DMS79 treated with DMSO at 0.1 percent for 48 hours (cell line): ENCODE results near the gene PTPRM.
"Not testable (repeated sequence)": the region's sequence is repeated elsewhere in the genome, so short reads cannot be mapped to it uniquely, and the experiment has no call there.

ENCODE experiments used
- DNase-seq: peaks from one replicate; lab custom pipeline; 2025; lab: John Stamatoyannopoulos, UW

The PTPRM gene

DNA sequence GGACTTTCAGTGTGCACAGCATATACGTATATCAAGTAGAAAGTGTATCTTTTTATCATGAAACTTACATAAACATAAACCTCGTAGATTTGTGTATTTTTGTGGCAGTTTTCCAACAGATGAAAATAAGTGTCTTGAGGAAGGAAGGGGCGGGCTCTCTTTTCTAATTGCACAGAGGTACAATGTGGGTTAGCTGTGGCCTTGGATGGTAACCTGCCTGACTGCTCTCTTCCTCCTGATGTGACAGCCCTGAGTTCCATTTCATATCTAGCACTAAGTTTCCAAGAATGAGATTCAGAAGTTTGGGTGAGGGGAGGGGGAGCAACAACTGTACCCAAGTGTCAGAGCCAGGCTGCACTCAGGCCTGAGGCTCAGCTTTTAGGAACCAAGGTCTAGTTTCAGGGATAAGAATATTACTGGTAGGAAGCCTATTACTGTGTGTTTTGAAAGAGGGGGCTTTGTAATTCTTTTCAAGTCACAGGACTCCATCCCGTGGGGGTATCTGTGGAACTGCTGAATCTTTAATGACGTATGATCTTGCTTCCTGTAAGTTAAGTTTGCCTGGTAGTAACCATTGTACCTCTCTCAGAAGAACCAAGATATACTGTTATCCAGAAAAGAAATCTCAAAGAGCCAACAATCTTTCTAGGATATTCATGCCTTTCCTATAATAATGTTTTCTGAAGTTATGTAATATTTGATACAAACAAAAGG lies 483.7 kb downstream of the PTPRM start:
- DNase-seq, result no peak

DNA sequence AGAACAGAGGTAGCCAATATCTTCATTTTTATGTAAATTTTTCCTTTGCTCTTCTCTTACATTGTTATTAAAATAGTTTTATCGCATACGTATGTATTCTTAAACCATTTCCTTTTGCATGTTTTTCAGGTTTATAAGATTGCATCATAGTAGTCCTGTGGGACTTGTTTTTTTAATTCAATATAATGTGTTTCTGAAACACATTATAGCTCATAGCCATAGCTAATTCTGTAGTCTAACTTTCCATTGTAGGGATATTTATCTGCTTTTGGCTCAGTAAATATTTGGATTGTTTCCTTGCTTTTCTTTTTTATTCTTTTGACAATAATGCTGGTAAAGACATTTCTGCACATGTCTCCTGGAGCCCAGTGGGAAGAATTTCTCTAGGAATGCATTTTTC lies 484.3 kb downstream of the PTPRM start:
- no peak for DNase-seq

DNA sequence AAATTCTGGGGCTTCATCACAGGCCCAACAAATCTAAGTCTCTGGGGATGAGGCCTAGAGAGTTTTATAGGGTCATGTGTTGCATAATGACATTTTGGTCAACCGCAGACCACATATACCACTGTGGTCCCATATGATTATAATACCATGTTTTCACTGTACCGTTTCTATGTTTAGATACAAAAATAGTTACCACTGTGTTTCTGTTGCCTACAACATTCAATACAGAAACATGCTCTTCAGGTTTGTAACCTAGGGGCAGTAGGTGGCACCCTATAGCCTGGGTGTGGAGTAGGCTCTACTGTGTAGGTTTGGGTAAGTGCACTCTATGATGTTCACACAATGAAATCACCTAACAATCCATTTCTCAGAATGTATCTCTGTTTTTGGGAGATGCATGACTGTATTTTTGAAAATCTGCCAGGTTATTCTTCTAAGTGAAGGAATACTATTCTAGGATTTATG lies 485.2 kb downstream of the PTPRM start:
- no peak for DNase-seq

DNA sequence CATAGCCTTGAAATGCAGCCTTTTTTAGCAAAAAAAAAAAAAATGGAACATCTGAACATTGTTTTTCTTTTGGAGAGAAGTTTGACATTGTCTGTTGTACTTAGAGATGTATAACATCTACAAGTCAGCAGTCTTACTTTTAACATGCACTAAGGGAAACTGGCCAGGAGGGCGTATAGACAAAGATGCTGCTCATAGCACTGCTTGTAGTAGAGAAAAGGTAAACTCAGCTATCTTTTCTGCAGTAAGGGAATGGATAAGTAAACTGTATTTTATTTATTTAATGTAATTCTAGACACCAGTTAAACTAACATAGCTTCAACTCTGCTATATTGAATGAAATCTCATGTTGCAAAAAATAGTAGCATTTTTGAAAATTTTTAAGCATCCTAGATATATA lies 489.6 kb downstream of the PTPRM start:
- DNase-seq, result no peak

DNA sequence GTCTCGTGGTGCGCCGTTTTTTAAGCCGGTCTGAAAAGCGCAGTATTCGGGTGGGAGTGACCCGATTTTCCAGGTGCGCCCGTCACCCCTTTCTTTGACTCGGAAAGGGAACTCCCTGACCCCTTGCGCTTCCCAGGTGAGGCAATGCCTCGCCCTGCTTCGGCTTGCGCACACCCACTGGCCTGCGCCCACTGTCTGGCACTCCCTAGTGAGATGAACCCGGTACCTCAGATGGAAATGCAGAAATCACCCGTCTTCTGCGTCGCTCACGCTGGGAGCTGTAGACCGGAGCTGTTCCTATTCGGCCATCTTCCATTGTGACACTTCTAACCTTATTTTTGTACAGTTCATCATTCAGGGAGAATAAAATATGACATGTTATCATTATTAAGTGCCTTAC lies 496.0 kb downstream of the PTPRM start:
- DNase-seq, result not testable (repeated sequence)

DNA sequence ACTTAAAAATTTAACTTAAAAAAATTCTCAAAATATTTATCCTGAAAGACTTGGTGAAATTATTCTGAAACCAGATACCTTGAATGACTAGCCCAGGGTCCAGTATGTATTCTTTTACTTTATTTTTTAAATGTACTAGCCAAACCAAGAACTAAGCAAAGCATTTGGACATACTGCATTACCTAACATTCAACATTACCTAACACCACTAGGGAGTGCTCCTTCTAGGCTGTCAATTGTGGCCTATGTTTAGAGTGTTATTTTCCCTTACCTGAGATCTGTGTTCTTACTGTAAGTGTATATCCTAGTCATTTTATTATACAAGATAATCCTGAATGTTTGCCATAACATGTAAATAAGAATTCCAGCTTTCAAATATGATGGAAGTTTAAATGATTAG lies 496.6 kb downstream of the PTPRM start:
- DNase-seq, result no peak

DNA sequence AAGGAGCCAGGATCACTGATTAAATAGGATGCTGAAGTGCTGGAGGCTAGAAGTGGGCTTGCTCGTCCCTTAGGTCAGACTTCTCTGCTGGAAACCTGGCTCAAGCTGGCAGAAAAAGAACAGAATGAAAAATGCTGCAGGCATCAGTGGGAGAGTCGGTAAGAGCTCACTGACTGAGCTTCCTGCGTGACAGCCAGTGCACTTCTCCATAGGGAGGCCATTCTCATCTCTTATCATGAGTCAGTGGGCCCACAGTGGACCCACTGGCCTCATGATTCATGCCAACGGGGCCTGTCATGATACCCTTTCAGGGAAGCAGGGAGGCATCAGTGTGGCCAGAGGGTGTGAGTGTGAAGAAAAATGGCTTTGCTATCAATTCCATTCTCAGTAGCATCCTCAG lies 498.2 kb downstream of the PTPRM start:
- no peak for DNase-seq

DNA sequence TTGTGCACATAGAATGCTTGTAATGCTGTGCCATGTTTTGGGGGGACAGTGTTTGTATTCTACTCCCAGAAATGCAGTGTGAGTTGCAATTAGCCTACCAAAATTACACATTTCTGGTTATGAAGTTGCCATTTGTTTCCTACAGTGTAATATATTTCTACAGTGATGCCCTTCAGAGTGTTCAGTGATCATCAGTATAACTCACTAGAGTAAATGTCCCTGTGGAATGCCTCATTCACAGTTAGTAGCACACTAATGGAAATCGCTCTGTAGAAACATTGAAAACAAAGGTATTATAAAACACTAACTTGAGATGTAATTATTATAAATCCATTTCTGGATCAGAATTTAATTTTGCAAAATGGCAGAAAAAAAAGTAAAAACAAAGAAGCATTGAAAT lies 498.7 kb downstream of the PTPRM start:
- DNase-seq, result no peak

DNA sequence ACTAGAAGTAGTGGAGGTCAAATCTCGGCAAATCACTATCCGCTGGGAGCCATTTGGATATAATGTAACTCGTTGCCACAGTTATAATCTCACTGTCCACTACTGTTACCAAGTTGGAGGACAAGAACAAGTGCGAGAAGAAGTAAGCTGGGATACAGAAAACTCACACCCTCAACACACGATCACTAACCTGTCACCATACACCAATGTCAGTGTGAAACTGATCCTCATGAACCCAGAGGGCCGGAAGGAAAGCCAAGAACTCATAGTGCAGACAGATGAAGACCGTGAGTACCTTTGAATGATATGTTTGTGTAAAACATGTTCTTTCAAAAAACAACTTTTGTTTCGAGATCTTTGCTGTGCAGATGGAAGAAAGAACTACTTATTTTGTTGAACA lies 502.6 kb downstream of the PTPRM start:
- no peak for DNase-seq

DNA sequence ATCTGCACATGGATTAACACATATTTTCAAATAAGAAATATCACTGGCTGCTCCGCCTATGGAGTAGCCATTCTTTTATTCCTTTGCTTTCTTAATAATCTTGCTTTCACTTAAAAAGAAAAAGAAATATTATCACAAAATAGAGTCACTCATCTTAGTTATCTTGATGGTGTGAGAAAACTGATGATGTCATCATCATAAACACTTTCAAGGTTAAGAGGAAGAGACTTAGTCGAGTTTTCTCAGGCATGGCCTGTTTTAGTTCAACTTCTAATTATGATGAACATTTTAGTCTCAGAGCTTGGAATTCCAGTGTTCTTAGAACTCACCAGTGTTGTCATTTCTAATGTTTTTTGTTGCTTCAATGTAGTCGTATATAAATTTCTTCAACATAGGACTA lies 506.1 kb downstream of the PTPRM start:
- no peak for DNase-seq

DNA sequence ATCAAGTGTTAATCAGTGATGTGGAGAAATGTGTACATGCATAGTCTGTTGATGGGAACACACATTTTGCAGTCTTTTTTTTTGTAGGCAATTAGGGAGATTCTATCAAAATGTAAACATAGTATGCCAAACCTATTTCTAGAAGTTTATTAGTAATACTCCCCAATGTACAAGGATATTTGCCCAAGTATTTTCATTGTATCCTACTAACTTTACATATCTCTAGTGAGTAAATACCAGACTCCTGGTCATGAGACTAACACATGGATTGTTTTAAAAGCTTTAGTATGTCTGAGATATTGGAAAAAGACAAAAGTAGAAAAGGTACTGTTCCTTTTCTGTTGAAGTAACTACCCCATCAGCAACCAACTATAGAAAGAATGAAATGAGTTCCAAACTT lies 513.0 kb downstream of the PTPRM start:
- no peak for DNase-seq

DNA sequence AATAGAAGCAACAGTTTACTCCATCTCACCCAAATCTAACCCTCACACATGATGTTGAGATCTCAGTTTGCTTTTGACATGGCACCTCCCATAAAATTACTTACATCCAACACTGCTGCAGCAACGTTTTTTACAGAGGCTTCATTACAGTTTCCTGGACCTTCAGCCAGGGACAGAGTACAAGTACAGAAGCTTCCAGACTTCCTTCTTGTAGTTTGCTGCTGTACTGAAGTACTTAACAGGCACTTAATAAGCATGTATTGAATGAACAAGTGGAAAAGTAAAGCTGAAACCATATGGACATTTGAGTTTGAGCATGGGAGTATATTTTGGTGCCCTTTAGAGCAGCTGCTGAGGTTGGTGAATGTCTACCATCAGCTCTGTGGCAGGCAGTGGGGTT lies 514.2 kb downstream of the PTPRM start:
- no peak for DNase-seq

DNA sequence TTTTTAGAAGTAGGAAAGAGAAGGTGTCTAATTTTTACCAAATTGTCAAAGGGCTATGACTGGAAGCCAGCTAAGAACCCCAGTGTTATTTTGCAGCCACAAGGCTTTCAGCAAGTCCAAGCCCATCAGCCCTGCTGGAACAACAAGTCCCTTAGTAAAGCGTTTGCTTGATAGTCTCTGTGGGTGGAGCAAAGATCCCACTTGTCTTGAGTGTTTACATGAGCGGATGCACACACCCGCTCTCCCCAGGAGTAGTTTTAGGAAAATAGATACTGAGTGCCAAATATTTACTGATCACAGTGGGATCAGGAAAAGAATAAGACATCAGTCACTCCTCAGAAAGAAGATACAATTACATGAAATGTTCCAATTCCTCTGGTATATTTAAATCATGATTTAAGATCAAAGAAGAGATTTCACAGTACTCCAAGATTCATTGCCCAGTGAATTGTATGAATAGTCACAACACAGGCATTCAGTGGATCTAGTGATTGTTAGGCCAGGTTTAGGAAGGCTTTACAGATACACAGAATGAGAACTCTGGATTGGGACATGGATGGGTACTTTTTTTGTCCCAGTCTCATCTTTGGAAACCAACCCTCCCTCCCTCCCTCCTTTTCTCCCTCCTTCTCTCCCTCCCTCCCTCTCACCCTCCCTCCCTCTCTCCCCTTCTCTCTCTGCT lies 514.9 kb downstream of the PTPRM start:
- no peak for DNase-seq

DNA sequence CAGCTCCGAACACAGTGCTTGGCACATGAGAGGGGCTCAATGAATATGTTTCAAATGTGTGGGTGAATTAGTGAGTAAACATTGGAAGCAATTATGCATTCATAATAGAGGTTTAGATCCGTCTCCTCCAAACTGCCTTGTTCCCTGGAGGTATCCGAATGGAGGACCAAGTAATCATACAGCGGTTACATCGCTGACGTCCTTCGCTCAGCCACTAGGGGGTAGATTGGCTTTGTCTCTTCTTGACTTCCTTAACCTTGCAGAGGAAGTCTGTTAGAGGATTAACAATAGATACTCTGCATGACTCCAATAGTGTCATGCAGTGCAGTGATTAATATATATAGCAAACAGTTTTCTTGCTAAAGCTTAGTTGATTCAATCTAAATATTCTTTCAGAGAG lies 517.0 kb downstream of the PTPRM start:
- DNase-seq, result no peak

DNA sequence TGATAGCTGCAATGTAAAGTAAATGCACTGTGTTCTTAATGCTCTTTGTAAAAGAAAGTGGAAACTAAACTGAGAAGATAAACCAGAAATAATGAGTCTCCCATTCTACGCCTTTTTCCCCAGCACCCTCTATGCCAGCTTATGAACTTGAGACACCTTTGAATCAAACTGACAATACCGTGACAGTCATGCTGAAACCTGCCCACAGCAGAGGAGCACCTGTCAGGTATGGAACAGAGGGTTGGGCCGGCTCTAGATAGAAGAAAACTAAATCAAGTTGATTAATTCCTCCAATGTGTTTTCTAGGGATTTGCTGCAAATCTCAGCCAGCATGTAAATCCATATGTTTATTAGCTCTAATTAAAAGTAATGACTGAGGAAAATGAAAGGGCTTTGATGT lies 521.5 kb downstream of the PTPRM start:
- DNase-seq, result no peak

DNA sequence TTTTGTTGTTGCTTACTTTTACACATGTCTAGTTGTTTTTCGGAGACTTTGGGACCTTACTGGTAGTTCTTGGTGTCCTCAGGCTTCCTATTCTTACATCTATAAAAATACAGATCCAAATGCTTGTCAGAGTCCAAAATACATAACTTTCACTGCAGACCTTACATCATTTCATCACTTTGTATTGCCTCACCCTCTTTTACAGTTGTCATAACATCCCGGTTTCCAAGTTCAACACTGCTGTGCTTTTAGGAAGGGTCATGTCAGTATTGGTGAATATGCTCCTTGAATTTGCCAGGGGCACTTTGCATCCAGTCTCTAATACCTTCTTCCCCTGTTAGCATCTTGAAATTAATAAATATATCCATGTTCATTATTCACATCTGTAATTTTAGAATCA lies 523.9 kb downstream of the PTPRM start:
- DNase-seq, result no peak

DNA sequence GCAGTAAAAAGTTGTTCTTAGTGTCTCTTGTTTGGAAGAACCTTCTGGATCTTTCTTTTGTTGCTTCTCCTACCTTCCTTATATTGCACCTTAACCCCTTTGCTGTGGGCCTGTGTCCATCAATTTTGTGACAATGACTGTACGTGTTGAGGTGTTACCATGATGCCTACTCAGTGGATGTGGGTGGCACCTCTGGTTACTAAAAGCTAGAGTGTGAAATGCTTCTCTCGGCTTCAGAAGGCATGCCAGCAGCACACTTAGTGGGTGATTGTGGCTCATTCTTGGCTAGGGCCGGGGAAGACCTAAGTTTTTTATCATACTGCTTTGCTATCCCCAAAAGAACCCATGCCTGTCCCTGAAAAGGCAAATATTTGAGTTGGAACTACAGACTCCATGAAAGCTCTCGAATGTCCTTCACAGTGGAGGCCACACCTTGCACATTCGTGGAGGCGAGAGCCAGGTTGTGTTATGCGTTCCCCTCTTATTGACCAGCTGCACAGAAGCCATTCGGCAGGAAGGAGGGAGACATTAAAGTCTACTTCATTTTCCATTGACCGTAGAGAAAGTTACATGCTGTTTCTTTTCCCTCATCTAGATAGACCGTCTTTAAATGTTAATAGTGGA lies 528.9 kb downstream of the PTPRM start:
- DNase-seq, result no peak

DNA sequence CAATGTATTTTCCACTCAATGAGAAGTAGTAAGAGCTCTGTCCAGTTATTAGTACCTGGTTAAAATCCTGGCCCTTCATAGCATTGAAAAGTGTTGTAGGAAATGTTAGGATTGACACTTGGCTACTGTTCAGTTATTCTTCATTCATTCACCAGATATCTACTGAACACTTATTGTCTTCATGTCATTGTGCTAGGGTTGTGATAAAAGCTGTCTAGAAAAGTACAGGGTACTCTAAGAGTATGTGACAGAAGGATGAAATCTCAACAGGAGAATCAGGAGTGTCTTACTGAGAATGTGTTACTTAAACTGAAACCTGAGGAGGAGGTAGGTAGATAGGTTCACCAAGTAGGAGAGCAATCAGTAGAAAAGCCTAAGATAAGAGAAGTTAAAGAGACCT lies 530.3 kb downstream of the PTPRM start:
- DNase-seq, result no peak

DNA sequence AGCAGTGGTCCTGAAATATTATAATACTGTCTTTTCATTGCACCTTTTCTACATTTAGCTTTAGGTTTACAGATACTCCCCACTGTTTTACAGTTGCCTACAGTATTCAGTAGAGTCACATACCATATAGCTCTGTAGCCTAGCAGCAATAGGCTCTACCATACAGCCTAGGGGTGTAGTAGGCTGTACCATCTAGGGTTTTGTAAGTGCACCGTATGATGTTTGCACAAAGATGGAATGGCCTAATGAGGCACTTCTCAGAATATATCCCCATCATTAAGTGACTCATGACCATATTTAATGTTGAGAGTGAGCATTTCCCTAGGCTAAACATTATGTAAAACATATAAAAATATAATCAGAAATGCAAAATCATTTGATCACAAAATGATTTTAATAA lies 530.8 kb downstream of the PTPRM start:
- DNase-seq, result no peak

DNA sequence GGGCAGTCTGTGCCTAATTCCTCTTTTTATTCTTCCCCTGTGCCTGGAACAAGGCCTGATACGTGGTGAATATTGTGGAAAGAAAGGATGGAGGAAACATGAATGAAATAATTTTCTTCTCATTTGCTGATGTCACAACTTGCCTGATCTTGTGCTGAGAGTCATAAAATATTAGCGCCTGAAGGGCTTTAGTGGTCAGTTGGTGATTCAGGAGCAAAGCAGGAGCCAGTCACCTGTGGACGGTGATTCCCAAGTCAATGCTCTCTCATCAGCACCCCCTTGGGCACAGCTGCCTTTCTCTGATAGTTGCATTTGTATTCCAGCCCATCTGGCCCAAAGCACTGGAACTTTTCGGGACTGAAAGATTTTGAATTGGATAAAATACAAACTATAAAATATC lies 539.5 kb downstream of the PTPRM start:
- DNase-seq, result no peak

DNA sequence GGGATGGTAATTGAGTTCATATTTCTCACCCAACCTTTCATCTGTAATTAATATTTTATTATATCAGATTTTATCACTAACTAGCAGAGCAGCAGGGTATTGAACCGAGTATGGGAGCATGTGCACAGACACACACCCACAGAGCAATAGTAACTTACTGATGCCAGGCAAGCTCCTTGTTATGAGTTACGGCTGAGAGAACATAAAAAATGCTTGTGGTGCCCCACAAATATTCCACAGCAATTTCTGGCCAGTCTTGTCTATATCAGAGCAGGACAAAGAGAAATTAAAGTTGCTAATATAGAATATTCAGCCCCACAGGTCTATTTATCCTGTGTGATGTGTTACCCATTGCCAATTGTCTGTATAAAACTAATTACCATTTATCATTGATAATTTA lies 540.3 kb downstream of the PTPRM start:
- no peak for DNase-seq

DNA sequence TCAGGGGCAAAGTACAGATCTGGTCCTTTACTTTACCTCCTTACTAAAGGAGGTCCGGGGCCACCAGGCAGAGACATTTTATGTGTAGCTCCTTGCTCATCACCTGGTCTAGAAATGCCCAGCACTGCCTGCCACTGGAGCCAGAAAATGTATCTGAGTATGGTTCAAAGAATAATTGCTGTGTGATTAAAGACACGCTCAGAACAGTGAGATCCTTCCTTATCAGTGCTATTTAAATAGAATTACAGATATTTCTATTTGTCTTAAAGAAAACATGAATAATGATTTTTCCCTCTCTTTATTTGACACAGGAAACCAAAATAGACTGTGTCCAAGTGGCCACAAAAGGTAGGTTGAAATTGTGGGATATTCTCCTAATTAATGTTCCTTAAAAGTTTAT lies 547.4 kb downstream of the PTPRM start:
- no peak for DNase-seq

DNA sequence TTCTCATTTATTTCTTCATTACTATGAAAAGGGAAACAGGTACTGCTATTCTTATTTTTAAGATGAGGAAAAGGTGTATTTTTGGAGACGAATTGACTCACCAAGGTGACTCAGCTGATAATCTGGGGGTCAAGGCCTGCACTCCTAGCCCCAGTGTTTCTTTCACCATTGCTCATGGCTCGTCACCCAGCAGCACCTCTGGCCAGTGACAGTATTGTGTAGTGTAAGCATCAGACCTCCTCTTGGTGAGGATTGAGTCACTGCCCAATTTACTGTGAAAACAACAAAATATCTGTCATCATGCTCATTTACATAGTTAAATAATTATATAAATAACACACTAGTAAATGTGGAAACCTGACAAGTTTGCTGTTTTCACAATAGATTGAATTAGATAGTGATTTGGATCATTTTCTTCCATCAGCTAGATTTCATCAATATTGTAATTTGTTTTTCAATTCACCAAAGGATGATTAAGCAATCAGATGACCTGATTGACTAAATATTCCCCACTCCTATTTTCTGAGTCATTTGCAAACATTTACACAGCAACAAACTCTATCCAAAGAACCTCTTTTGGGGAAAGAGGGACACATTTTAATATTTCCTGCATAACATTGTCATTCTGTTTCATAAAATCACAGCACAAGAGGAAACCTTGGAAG lies 549.4 kb downstream of the PTPRM start:
- DNase-seq, result no peak
